Jurkat, Clone E6-1 (cell line): Measurements from ENCODE around the gene DIS3L2.

Experiments
- DNase-seq: peaks from one replicate; pipeline ENCODE4 v3.0.0-alpha.2; 2011; ENCODE audit warnings: low read depth, low spot score
- H3K4me3 ChIP-seq: 2 replicates; pipeline ENCODE4 v1.5.1; 2011; ENCODE audit warnings: mild to moderate bottlenecking, low read length, control low read depth, moderate library complexity

Gene DIS3L2

GRCh38 chr2:232268636-232269165, 307.2 kb downstream of the DIS3L2 start:
- DNase-seq = no peak
- H3K4me3 ChIP-seq = no peak overlapping the region

- no peak for DNase-seq
- no peak overlapping the region for H3K4me3 ChIP-seq
These were observed 308.4 kb downstream of the DIS3L2 start for GRCh38 chr2:232269867-232270266.

DNA sequence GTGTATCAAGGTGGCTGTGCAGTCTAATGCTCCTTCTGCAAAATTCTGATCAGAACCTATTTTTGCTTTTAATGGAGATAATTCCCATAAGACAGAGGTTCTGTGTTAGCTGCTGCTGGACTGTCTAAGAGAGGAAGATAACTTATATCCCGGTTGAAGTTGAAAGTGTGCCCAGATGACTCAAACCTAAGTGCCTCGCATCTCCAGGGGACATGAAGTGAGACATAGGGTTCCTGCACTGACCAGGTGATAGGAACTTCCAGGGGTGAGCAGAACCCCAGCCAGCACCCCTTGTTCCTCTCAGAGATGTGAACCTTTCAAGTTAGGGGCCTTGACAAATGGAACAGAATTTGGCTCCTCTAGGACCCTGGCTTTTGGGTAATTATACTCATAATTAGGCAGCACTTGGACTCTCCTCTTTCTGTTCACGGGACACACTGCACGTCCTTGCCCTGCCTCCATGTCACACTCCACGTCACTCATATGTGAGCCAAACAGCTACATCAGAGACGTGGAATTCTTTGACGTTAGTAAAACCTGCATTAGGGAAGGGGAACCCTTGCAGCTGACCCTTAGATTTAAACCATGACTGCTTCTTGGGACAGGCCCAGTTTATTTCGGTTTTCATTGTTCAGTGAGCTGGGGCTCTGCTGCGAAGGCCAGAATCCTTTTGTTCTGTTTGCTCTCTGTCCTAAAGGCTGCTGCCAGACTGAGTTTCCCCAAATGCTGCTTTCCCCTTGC, 312.6 kb downstream of the DIS3L2 start:
- no peak for DNase-seq
- H3K4me3 ChIP-seq = no peak overlapping the region

GRCh38 chr2:232275670-232276069, 314.2 kb downstream of the DIS3L2 start:
- no peak for DNase-seq
- no peak overlapping the region for H3K4me3 ChIP-seq

- no peak for DNase-seq
- H3K4me3 ChIP-seq = no peak overlapping the region
These were observed 314.7 kb downstream of the DIS3L2 start for GRCh38 chr2:232276084-232276732.

GRCh38 chr2:232276733-232277313, 315.3 kb downstream of the DIS3L2 start:
- no peak overlapping the region for H3K4me3 ChIP-seq
- DNase-seq = no peak

DNA sequence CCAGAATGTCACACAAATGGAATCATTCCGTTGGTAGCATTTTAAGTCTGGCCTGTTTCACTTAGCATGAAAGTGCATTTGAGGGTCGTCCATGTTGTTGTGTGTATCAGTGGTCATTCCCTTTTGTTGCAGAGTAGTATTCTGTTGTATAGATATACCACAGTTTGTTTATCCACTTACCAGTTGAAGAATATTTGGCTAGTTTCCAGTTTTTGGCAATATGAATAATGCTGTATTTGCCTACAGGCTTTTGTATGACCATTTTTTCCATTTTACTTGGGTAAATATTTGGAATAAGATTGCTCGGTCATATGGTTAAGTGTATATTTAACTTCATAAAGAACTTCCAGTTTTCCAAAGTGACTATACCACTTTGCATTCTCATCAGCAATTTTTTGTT, 317.0 kb downstream of the DIS3L2 start:
- DNase-seq = no peak
- H3K4me3 ChIP-seq = no peak overlapping the region

DNA sequence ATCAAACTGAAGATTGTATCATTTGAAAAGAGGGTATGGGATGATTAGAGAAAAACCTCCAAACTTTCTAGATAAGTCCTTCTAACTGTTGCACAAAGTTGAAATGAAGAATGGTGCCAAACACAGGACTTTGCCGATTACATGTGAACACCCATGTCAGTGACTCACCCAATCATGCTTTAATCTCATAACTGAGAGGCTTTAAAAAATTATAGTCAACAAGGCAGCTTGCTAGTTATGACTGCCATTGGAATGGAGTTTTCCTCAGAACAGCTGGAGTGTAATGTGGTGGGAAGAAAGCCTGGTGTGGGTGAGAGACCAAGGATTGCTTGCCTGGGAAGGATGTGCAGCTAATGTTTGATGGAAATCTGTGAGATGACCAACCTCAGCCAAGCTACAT, 318.8 kb downstream of the DIS3L2 start:
- no peak overlapping the region for H3K4me3 ChIP-seq
- DNase-seq = no peak

DNA sequence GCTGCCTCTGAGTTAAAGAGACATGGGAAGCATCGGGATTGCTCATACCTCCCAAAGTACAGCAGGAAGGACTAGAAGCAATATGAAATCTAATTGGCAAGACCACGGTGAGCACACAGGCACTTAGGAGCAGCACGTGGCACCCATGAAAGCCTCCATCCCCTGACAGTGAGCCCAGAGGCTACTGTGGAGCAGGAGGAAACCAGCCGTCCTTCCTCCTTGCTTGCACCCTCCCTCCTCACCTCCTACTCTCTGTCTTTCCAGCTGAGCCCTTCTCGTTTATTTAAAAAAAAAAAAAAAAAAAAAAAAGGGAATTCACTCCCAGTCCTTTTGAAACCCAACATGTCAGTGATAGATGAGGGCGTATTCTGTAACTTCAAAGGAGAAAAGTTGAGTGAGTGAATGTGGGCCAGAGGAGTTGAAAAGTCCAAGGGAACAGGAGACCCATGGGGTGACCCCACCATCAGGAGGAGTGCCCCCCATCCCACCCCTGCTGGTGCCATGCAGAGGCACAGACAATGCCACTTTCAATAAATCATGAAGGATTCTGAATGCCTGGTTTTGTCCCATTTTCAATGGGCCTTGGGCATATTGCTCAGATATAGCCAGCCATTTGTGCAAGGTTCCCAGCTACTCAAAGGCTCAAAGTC, 320.5 kb downstream of the DIS3L2 start:
- DNase-seq = no peak
- no peak overlapping the region for H3K4me3 ChIP-seq

DNA sequence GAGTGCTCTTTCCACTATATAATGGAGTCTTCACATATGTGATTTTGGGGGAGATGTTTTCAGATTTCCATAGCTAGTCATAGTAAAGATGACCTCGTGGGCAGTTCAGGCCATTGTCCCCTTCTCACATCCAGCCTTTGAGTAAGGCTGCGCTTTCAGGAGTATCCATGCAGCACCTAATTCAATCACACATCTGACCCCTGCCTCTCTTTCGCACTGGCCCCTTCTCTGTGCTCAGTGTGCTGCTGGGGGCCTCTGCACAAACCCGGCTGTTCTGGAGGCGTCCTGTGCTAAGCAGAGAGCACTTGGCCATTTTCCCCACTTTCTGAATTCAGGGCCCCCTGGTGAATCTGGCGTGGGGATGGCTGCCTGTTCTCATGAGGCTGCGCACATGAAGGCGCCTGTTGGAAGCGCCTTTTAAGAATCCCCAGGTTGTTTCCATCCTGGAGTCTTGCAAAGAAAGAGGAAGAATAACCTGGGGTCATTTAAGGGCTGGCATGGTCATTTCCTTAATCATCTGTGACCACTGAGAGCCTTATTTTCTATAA, 321.1 kb downstream of the DIS3L2 start:
- H3K4me3 ChIP-seq = no peak overlapping the region
- no peak for DNase-seq

GRCh38 chr2:232286001-232286868, 324.7 kb downstream of the DIS3L2 start:
- no peak for DNase-seq
- H3K4me3 ChIP-seq = no peak overlapping the region

GRCh38 chr2:232287316-232287715, 325.8 kb downstream of the DIS3L2 start:
- H3K4me3 ChIP-seq = no peak overlapping the region
- no peak for DNase-seq

DNA sequence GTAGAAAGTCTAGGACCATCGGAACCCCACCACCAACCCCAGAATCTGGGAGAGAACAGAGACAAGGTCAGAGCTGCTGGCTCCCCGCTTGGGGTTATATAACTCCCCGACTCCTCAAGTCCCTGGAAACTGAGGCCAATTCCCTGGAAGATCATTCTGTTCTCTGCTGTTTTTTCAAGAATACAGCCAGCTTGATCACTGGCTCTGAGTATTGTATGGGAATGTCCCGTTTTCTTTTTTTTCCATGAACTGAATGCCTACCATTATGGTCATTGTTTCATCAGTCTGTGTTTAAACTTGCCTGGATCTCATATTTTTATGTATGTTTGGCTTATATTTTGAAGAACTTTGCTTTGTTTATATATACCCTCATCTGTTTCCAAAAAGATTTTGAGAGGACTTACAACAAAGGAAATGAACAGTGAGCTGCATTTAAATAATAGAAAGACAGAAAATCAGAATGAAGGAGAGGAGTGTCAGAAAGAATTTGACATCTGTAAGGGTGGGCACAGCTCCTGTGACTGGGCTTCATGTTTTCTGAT, 327.0 kb downstream of the DIS3L2 start:
- no peak for DNase-seq
- no peak overlapping the region for H3K4me3 ChIP-seq

GRCh38 chr2:232290668-232291067, 329.2 kb downstream of the DIS3L2 start:
- no peak for DNase-seq
- no peak overlapping the region for H3K4me3 ChIP-seq

DNA sequence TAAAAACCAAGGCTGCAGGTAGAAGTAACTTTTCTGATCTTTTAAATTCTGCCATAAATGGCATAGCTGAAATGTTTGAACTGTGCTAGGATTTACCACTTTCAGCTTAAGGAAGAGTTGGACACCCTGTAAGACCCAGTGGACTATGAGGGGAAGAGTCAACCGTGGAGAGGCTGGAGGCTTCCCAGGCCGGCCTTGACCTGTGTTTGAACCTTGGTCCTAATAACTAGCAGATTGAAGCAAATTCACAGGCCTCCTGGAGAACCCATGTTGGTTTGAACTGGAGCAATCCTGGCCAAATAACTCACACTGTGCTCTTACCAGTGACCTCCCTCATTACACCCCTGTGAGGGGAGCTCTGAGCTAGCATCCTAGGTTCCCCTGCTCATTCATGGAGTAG, 329.8 kb downstream of the DIS3L2 start:
- no peak for DNase-seq

GRCh38 chr2:232292395-232293154, 331.1 kb downstream of the DIS3L2 start:
- DNase-seq = peak; percentile 80
- H3K4me3 ChIP-seq = no peak overlapping the region

More for the DNA sequence above, 329.8 kb downstream of the DIS3L2 start:
- H3K4me3 ChIP-seq = no peak overlapping the region

- H3K4me3 ChIP-seq = no peak overlapping the region
- no peak for DNase-seq
These were observed 331.7 kb downstream of the DIS3L2 start for GRCh38 chr2:232293191-232293590.

DNA sequence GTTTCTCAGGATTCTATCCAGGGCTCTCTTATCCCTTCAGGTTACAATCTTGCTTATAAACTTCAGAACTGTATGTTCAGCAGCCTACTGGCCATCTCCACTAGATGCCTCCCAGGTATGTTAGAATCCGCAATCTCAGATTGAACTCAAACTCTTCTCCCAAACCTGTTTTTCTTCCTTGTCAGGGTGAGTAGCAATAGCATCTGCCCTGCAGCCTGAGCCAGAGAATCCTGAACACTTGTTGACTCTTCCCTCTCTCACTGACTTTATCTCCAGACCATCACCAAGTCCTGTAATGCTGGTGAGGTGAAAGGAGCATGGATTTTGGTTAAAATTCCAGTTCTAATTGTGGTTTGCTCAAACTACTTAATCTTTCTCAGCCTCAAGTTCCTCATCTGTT, 334.5 kb downstream of the DIS3L2 start:
- DNase-seq = no peak
- H3K4me3 ChIP-seq = no peak overlapping the region
